ENCODE results near the gene GRIN2B.

The GRIN2B gene

DNA sequence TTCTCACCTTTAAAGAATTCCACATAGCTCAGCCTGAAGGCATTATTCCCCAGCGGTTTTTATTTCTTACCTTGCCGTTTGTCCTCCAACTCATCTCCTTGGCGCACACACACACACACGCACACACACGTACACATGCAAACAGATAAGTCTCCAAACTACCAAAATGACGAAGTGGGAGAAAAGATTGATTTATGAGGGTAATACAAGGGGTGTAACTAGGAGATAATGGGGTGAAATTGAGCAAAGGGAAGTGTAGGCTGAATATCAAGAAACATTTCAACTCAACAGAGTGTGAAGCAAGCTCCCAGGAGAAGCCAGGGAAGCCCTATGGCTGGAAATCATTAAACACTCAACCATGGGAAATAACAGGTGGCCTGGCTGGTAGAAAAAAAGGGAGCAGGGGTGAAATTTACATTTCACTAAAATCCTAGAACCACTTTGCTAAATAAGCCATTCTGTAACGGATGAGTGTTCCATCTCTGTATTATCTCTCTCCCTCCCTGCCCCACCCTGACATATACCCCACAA is 41.0 kb downstream of the GRIN2B start:
- no peaks in the 10 kb centered on the region for H3K36me3 ChIP-seq (ENCODE audit: control insufficient read depth in 2 of 2, insufficient read depth in 2 of 2, low read length in 2 of 2)
- no peak overlapping the region for H3K4me3 ChIP-seq (ENCODE audit: low read length in 2 of 2)
- no peak overlapping the region for H3K27ac ChIP-seq (ENCODE audit: low read length)
- H3K9ac ChIP-seq (ENCODE audit: low read length in 2 of 2), result no peak overlapping the region
- peaks cover 0 to 8% of the 10 kb centered on the region in 2 donors for H3K9me3 ChIP-seq (ENCODE audit: control insufficient read depth in 2 of 2, low read length in 2 of 2)
- H3K4me1 ChIP-seq (ENCODE audit: control insufficient read depth, insufficient read depth, low read length), result no peaks in the 10 kb centered on the region
- no peaks in the 10 kb centered on the region for H3K27me3 ChIP-seq (ENCODE audit: control insufficient read depth in 1 of 2, insufficient read depth in 2 of 2, low read length in 2 of 2)

DNA sequence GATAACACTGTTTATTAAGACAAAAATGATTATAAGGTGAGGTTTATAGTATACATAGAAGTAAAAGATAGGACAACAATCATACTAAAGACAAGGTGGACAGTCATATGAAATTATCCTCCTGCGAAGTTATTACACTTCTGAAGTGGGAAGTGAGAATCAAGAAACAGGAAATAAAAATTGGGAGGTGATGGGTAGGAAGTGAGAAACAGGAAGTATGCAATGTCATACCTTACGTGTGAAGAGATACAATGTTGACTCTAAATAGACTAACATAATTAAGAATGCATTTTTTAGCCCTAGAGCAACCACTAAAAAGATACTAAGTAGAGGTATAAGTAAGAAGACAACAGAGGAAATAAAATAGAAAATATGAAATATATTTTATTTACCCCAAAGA is 43.7 kb downstream of the GRIN2B start:
- Histone ChIP-seq H3K36me3 (ENCODE audit: control insufficient read depth in 2 of 2, insufficient read depth in 2 of 2, low read length in 2 of 2) (no peaks in the 10 kb centered on the region), H3K9me3 (ENCODE audit: control insufficient read depth in 2 of 2, low read length in 2 of 2) (peaks cover 1 to 8% of the 10 kb centered on the region in 2 donors), H3K27me3 (ENCODE audit: control insufficient read depth in 1 of 2, insufficient read depth in 2 of 2, low read length in 2 of 2) (no peaks in the 10 kb centered on the region), H3K9ac (ENCODE audit: low read length in 2 of 2) (no peak overlapping the region), H3K27ac (ENCODE audit: low read length) (no peak overlapping the region), H3K4me3 (ENCODE audit: low read length in 2 of 2) (no peak overlapping the region), H3K4me1 (ENCODE audit: control insufficient read depth, insufficient read depth, low read length) (no peaks in the 10 kb centered on the region)

DNA sequence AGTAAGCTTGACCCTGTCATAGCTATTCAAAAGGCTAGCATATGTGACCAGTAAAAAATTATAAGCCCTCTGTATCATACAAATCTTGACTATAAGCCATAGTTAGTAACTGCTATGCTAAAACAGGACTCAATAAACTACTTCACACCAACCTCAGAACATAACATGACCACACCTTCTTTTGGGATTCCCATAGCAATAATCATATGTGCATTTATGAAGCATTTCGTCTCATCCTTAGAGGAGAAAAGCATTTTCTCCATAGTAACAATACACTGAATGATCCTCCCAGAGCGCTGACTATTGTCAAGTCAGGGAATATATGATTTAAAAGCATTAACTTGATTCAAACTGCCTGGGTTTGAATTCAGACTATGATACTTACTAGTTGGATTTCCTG is 46.2 kb downstream of the GRIN2B start:
- H3K36me3 ChIP-seq (ENCODE audit: control insufficient read depth in 2 of 2, insufficient read depth in 2 of 2, low read length in 2 of 2), result no peaks in the 10 kb centered on the region
- H3K27me3 ChIP-seq (ENCODE audit: control insufficient read depth in 1 of 2, insufficient read depth in 2 of 2, low read length in 2 of 2), result no peaks in the 10 kb centered on the region
- no peak overlapping the region for H3K9ac ChIP-seq (ENCODE audit: low read length in 2 of 2)
- no peak overlapping the region for H3K4me3 ChIP-seq (ENCODE audit: low read length in 2 of 2)
- H3K27ac ChIP-seq (ENCODE audit: low read length), result no peak overlapping the region
- no peaks in the 10 kb centered on the region for H3K4me1 ChIP-seq (ENCODE audit: control insufficient read depth, insufficient read depth, low read length)
- H3K9me3 ChIP-seq (ENCODE audit: control insufficient read depth in 2 of 2, low read length in 2 of 2), result peaks cover 1 to 5% of the 10 kb centered on the region in 2 donors

Measured in stomach smooth muscle (tissue), 2 donors.